Karpas-422 (cell line): ENCODE results near the gene KRTAP5-11. TPM values are rescaled to one million over a fixed set of nuclear protein-coding genes. Genes with fewer than 3 reads are reported as not detected.
"Not testable (repeated sequence)": the region's sequence is repeated elsewhere in the genome, so short reads cannot be mapped to it uniquely, and the experiment has no call there.

ENCODE experiments used
- DNase-seq: peaks from one replicate; pipeline ENCODE4 v3.0.0-alpha.2; 2015
- H2AFZ ChIP-seq: fragments of 200-600 bp; sonication (generic); 2 replicates; pipeline ENCODE4 v1.6.1; 2014; ENCODE audit warnings: antibody characterized with exemption, low read length, mixed read lengths
- H3K27ac ChIP-seq: fragments of 200-600 bp; sonication (generic); 2 replicates; pipeline ENCODE4 v1.5.1; 2014; ENCODE audit warnings: mild to moderate bottlenecking, low read length, moderate library complexity
- H3K27me3 ChIP-seq: fragments of 200-600 bp; sonication (generic); 2 replicates; pipeline ENCODE4 v1.6.1; 2014; ENCODE audit warnings: low read length, mixed read lengths
- H3K36me3 ChIP-seq: fragments of 200-600 bp; sonication (generic); 2 replicates; pipeline ENCODE4 v1.6.1; 2014; ENCODE audit warnings: low read length, mixed read lengths; ENCODE audit not compliant: insufficient read depth
- H3K4me1 ChIP-seq: fragments of 200-600 bp; sonication (generic); 2 replicates; pipeline ENCODE4 v1.6.1; 2014; ENCODE audit warnings: mild to moderate bottlenecking, low read length, mixed read lengths
- H3K4me2 ChIP-seq: fragments of 200-600 bp; sonication (generic); 2 replicates; pipeline ENCODE4 v1.6.1; 2014; ENCODE audit warnings: low read length, low read depth, mild to moderate bottlenecking; ENCODE audit not compliant: poor library complexity, severe bottlenecking
- H3K4me3 ChIP-seq: fragments of 200-600 bp; sonication (generic); 2 replicates; pipeline ENCODE4 v1.5.1; 2014; ENCODE audit warnings: mild to moderate bottlenecking, antibody characterized with exemption, low read length, mixed read lengths
- H3K79me2 ChIP-seq: fragments of 200-600 bp; sonication (generic); 2 replicates; pipeline ENCODE4 v1.6.1; 2014; ENCODE audit warnings: mild to moderate bottlenecking, low read length, mixed read lengths
- H3K9ac ChIP-seq: fragments of 200-600 bp; sonication (generic); 2 replicates; pipeline ENCODE4 v1.6.0; 2014; ENCODE audit warnings: low read length
- H3K9me2 ChIP-seq: fragments of 200-600 bp; sonication (generic), shearing (Covaris generic); replicated peaks from 2 replicates; pipeline ENCODE4 v1.6.0; 2014; ENCODE audit warnings: mild to moderate bottlenecking, low read length, moderate library complexity; ENCODE audit not compliant: insufficient read depth
- H3K9me3 ChIP-seq: fragments of 300-700, 200-600 bp; sonication (generic); 2 replicates; pipeline ENCODE4 v1.6.1; 2014; ENCODE audit warnings: low read length, mixed read lengths
- H4K20me1 ChIP-seq: fragments of 200-600 bp; sonication (generic); 2 replicates; pipeline ENCODE4 v1.6.1; 2014; ENCODE audit warnings: mild to moderate bottlenecking, antibody characterized with exemption, low read length, low read depth; ENCODE audit not compliant: insufficient read depth
- total RNA-seq: library from RNA; depleted of rRNA; stranded (reverse); fragments of >200 nt; shearing (Covaris generic); gene quantifications from 2 replicates; pipeline ENCODE4 v1.2.3, GENCODE V29; 2014; ENCODE audit warnings: low replicate concordance

Gene KRTAP5-11
- total RNA-seq, 1 experiment from 2014 or later = not detected

DNA sequence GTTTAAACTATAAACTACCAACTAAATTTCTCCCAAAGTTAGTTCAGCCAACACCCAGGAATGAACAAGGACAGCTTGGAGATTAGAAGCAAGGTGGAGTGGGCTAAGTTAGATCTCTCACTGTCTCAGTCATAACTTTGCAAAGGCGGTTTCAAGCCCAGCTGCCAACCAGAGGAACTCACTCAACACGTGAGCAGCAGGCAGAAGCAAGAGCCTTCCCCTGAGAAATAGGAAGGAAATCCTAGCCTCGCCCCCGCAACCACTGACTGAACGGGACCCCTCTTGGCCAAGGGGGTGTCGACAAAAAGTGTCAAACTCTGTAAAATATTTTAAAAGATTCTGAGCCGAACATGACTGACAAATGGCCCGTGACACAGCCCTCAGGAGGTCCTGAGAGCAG, 38.8 kb downstream of the KRTAP5-11 start:
- Histone ChIP-seq H3K27ac (no peak overlapping the region), H3K36me3 (no peaks in the 10 kb centered on the region), H3K9me2 (no peaks in the 10 kb centered on the region), H3K4me3 (no peak overlapping the region), H3K9ac (no peak overlapping the region), H3K4me2 (no peak overlapping the region), H3K9me3 (no peaks in the 10 kb centered on the region), H3K4me1 (no peaks in the 10 kb centered on the region), H4K20me1 (no peaks in the 10 kb centered on the region), H2AFZ (no peak overlapping the region), H3K79me2 (no peaks in the 10 kb centered on the region), H3K27me3 (no peaks in the 10 kb centered on the region)
- no peak for DNase-seq

DNA sequence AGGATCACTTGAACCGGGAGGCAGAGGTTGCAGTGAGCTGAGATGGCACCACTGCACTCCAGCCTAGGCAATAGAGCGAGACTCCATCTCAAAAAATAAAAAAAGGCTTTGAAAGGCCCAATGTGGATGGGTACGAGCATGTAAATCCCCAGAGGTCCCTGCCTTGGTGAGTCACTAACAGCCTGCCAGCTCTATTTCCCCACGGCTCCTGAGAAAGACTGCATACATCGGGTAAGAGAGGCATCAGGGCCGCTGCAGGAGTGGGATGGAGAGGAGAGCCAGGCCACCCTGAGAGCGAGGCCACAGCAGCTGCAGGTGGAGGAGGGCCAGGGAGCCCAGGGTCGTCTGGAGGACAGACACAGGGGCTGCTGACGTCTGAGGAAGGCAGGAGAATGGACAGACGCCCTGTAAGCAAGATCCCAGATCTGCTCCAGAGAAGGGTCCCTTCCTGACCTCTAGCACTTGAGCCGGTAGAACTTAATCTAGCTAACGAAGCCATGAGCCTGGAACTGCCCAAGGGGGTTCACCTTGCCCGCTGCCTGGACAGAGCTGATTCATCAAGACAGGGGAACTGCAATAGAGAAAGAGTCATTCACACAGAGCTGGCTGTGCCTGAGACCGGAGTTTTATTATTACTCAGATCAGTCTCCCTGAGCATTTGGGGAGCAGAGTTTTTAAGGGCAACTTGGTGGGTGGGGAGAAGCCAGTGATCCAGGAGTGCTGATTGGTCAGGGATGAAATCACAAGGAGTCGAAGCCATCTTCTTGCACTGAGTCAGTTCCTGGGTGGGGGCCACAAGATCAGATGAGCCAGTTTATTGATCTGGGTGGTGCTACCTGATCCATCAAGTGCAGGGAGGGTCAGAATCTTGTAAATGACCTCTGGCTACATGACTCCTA, 39.5 kb downstream of the KRTAP5-11 start:
- Histone ChIP-seq H3K79me2 (no peaks in the 10 kb centered on the region), H3K27me3 (no peaks in the 10 kb centered on the region), H3K9me2 (no peaks in the 10 kb centered on the region), H3K36me3 (no peaks in the 10 kb centered on the region), H3K4me2 (no peak overlapping the region), H3K27ac (no peak overlapping the region), H3K9ac (no peak overlapping the region), H2AFZ (no peak overlapping the region), H3K4me3 (no peak overlapping the region), H3K4me1 (no peaks in the 10 kb centered on the region), H4K20me1 (no peaks in the 10 kb centered on the region), H3K9me3 (no peaks in the 10 kb centered on the region)
- no peak for DNase-seq

DNA sequence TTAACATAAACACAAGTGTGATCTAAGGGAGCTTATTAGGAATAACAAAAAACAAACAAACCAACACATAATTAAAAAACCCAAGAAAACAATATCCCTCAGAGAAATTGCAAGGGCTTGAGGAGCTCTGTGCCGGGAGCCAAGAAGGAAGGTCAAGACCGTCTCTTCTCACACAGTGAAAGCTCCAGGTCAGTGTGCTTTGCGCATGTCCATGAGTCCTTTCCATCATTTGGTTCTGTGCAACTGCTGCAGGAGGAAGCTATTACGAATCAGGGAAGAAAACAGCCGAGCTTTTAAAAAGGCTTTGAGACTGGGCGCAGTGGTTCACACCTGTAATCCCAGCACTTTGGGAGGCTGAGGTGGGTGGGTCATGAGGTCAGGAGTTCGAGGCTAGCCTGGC, 40.3 kb downstream of the KRTAP5-11 start:
- Histone ChIP-seq H3K9me3 (no peaks in the 10 kb centered on the region), H3K9ac (no peak overlapping the region), H3K36me3 (no peaks in the 10 kb centered on the region)

DNA sequence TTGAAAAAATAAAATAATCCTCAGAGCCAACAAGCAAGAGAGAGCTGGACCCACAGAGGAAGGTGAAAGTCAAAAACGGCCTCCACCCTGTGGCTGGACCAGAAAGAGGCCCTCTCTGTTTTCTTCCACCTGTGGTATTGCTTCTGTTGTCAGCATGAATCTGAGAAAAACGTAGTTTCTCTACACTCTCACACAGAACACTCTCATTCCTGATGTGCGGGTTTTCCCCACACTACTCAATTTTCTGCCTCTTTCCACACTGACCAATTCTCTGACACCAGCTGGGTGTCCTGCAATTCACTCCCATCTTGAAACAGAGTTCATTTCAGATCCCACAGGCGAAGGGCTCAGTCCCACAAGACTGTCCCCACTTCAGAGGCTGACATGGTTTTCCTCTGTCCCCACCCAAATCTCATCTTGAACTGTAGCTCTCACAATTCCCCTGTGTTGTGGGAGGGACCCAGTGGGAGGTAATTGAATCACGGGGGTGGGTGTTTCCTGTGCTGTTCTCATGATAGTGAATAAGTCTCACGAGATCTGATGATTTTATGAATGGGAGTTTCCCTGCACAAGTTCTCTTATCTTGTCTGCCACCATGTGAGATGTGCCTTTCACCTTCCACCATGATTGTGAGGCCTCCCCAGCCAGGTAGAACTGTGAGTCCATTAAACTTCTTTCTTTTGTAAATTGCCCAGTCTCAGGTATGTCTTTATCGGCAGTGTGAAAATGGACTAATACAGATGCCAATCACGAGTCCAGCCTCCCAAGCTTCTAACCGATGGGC, 42.0 kb downstream of the KRTAP5-11 start:
- DNase-seq, H3K4me2 ChIP-seq, H3K79me2 ChIP-seq, H3K27me3 ChIP-seq, H3K36me3 ChIP-seq, H3K9me3 ChIP-seq, H3K27ac ChIP-seq, H4K20me1 ChIP-seq, H3K9ac ChIP-seq, H3K4me1 ChIP-seq, H3K4me3 ChIP-seq, H3K9me2 ChIP-seq, H2AFZ ChIP-seq: not testable (repeated sequence)

More for the DNA sequence above, 40.3 kb downstream of the KRTAP5-11 start:
- Histone ChIP-seq H3K4me1 (no peaks in the 10 kb centered on the region), H3K27ac (no peak overlapping the region), H3K4me3 (no peak overlapping the region), H3K9me2 (no peaks in the 10 kb centered on the region), H3K27me3 (no peaks in the 10 kb centered on the region), H4K20me1 (no peaks in the 10 kb centered on the region), H3K79me2 (no peaks in the 10 kb centered on the region), H2AFZ (no peak overlapping the region), H3K4me2 (no peak overlapping the region)
- no peak for DNase-seq

DNA sequence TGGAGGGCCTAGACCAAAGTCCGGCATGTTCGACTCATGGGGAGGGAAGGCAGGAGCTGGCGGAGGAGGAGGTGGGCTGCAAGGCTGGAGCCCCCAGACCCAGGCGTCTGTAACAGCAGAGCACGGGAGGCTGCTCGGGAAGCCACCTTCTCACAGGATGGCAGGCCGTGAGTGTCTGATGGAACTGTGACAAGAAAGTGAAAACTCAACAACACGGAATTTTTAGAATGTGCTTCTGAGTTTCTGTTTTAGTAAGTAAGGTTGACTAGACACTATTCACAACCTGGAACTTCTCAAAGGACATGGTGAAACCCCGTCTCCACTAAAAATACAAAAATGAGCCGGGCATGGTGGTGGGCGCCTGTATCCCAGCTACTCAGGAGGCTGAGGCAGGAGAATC, 42.7 kb downstream of the KRTAP5-11 start:
- H3K4me2 ChIP-seq, H3K4me1 ChIP-seq, H3K9me2 ChIP-seq, H3K27me3 ChIP-seq, H3K4me3 ChIP-seq, H3K9ac ChIP-seq, H2AFZ ChIP-seq, H3K36me3 ChIP-seq, H3K9me3 ChIP-seq, DNase-seq, H3K79me2 ChIP-seq, H4K20me1 ChIP-seq, H3K27ac ChIP-seq: not testable (repeated sequence)

DNA sequence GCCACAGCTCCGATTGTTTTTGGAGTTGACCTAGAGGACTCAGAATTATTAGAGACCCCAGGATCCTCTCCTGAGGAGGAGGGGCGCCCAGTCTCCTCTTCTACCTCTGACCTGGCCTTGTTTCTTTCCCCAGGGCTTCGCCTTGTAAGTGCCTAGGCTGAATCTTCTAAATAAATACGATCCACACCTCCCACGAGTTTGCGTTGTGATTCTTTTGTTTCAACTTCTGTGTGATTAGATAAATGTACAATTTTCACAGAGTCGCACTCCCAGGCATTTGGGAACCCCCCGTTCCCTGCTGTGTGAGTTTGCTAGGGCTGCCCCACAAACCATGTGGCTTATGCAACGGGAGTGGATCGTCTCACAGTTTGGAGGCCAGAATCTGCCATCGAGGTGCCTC, 43.7 kb downstream of the KRTAP5-11 start:
- no peaks in the 10 kb centered on the region for H3K79me2 ChIP-seq
- H3K4me3 ChIP-seq = no peak overlapping the region
- H4K20me1 ChIP-seq = no peaks in the 10 kb centered on the region
- H3K9me2 ChIP-seq = no peaks in the 10 kb centered on the region
- no peak for DNase-seq
- H3K4me2 ChIP-seq = no peak overlapping the region
- no peak overlapping the region for H3K9ac ChIP-seq
- no peaks in the 10 kb centered on the region for H3K4me1 ChIP-seq
- no peak overlapping the region for H2AFZ ChIP-seq
- no peaks in the 10 kb centered on the region for H3K9me3 ChIP-seq
- no peaks in the 10 kb centered on the region for H3K36me3 ChIP-seq
- H3K27me3 ChIP-seq = no peaks in the 10 kb centered on the region
- H3K27ac ChIP-seq = no peak overlapping the region

DNA sequence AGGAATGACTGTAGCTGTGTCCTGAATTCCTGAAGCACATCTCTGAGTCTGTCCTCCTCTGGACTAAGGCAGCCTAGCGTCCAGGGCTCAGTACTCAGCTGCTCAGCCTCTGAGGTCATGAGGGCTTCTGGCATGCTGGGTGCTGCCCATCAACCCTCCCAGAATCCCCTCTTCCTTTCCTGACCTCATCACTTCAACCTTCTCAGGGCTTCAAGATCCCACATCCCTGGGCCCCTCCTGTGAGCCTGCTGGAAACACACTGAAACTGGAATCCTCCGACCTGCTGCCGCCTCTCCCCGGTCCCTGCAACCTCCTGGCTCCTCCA, 44.0 kb downstream of the KRTAP5-11 start:
- H3K36me3 ChIP-seq = no peaks in the 10 kb centered on the region
- H2AFZ ChIP-seq = no peak overlapping the region
- DNase-seq = no peak
- H3K4me2 ChIP-seq = no peak overlapping the region
- no peaks in the 10 kb centered on the region for H3K27me3 ChIP-seq
- H3K4me3 ChIP-seq = no peak overlapping the region
- H3K27ac ChIP-seq = no peak overlapping the region
- no peak overlapping the region for H3K9ac ChIP-seq
- no peaks in the 10 kb centered on the region for H3K79me2 ChIP-seq
- no peaks in the 10 kb centered on the region for H3K4me1 ChIP-seq
- H4K20me1 ChIP-seq = no peaks in the 10 kb centered on the region
- H3K9me2 ChIP-seq = no peaks in the 10 kb centered on the region
- H3K9me3 ChIP-seq = no peaks in the 10 kb centered on the region

DNA sequence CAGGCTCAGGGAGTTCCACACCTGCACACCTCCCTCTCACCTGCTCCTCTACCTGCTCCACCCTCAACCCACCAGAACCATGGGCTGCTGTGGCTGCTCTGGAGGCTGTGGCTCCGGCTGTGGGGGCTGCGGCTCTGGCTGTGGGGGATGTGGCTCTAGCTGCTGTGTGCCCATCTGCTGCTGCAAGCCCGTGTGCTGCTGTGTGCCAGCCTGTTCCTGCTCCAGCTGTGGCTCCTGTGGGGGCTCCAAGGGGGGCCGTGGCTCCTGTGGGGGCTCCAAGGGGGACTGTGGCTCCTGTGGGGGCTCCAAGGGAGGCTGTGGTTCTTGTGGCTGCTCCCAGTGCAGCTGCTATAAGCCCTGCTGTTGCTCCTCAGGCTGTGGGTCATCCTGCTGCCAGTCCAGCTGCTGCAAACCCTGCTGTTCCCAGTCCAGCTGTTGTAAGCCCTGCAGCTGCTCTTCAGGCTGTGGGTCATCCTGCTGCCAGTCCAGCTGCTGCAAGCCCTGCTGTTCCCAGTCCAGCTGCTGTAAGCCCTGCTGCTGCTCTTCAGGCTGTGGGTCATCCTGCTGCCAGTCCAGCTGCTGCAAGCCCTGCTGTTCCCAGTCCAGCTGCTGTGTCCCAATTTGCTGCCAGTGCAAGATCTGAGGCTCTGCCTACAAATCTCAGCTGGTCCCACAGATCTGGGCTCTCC, 44.6 kb downstream of the KRTAP5-11 start, which contains the start of gene KRTAP5-8:
Gene KRTAP5-8 (plus strand): TSS at position 49 of the 689 bp plus-strand sequence. CDS start 31 bp downstream, at position 80.
- H3K4me3 ChIP-seq, H3K4me1 ChIP-seq, H3K9ac ChIP-seq, H2AFZ ChIP-seq, H3K27ac ChIP-seq, H3K36me3 ChIP-seq, H4K20me1 ChIP-seq, H3K79me2 ChIP-seq, DNase-seq, H3K9me3 ChIP-seq, H3K27me3 ChIP-seq, H3K4me2 ChIP-seq, H3K9me2 ChIP-seq: not testable (repeated sequence)
